ENCODE data around the gene OTOG.

Gene OTOG

GRCh38 chr11:17532784-17533183 lies 14.3 kb upstream of the OTOG start:
- Histone ChIP-seq H3K4me1 (ENCODE audit: control insufficient read depth, insufficient read depth, low read length) (no peaks in the 10 kb centered on the region), H3K36me3 (ENCODE audit: control insufficient read depth in 2 of 2, insufficient read depth in 1 of 2, low read length in 2 of 2) (no peaks in the 10 kb centered on the region), H3K27ac (ENCODE audit: extremely low read depth, low read depth, low read length) (no peak overlapping the region), H3K4me3 (ENCODE audit: low read depth, low read length) (no peak overlapping the region), H3K9me3 (ENCODE audit: control insufficient read depth, insufficient read depth, low read depth, low read length) (no peaks in the 10 kb centered on the region)
- CTCF ChIA-PET, result interaction anchor here (0.5 to 8.8 kb wide), 3 partner anchors 15 to 178 kb away, joined by 3 to 192 read pairs (median 4); partner anchors contain the start of gene KCNJ11
- POLR2A ChIA-PET, result no interaction called here
- no peak for TF ChIP-seq ZNF394 (tag by site-specific recombination; IDR thresholded peaks at IDR 0.05; ENCODE audit: borderline replicate concordance)
- no peak for TF ChIP-seq SP2 (tag by site-specific recombination; IDR thresholded peaks at IDR 0.05)

- ChIA-PET CTCF (no interaction called here), POLR2A (interaction anchor here (0.5 kb wide), 1 partner anchor 299 kb away, joined by 3 read pairs; no protein-coding TSS in a partner anchor)
- TF ChIP-seq ZNF660 (tag by site-specific recombination; IDR thresholded peaks at IDR 0.05) (no peak), ZNF518A (tag by site-specific recombination; conservative IDR thresholded peaks at IDR 0.05; ENCODE audit: low read depth) (no peak), ZNF24 (tag by site-specific recombination; IDR thresholded peaks at IDR 0.05) (no peak), ZNF549 (tag by site-specific recombination; IDR thresholded peaks at IDR 0.05) (no peak), OVOL3 (tag by site-specific recombination; IDR thresholded peaks at IDR 0.05) (no peak), ZNF239 (tag by site-specific recombination; IDR thresholded peaks at IDR 0.05) (no peak), ZNF175 (tag by site-specific recombination; IDR thresholded peaks at IDR 0.05) (no peak), SP3 (tag by site-specific recombination; IDR thresholded peaks at IDR 0.05) (no peak), ZNF169 (tag by site-specific recombination; IDR thresholded peaks at IDR 0.05) (no peak), PRDM6 (tag by site-specific recombination; IDR thresholded peaks at IDR 0.05) (no peak)
- Histone ChIP-seq H3K27ac (ENCODE audit: extremely low read depth, low read depth, low read length) (no peak overlapping the region), H3K4me3 (ENCODE audit: low read depth, low read length) (no peak overlapping the region), H3K36me3 (ENCODE audit: control insufficient read depth in 2 of 2, insufficient read depth in 1 of 2, low read length in 2 of 2) (no peaks in the 10 kb centered on the region), H3K9me3 (ENCODE audit: control insufficient read depth, insufficient read depth, low read depth, low read length) (no peaks in the 10 kb centered on the region), H3K4me1 (ENCODE audit: control insufficient read depth, insufficient read depth, low read length) (no peaks in the 10 kb centered on the region)
Observed at GRCh38 chr11:17533341-17533740, 13.7 kb upstream of the OTOG start.

GRCh38 chr11:17533778-17534415 lies 13.2 kb upstream of the OTOG start:
- no peaks in the 10 kb centered on the region for H3K9me3 ChIP-seq (ENCODE audit: control insufficient read depth, insufficient read depth, low read depth, low read length)
- no peak overlapping the region for H3K4me3 ChIP-seq (ENCODE audit: low read depth, low read length)
- H3K27ac ChIP-seq (ENCODE audit: extremely low read depth, low read depth, low read length), result no peak overlapping the region
- no peaks in the 10 kb centered on the region for H3K4me1 ChIP-seq (ENCODE audit: control insufficient read depth, insufficient read depth, low read length)
- ChIA-PET CTCF (interaction anchor here (0.6 kb wide), 1 partner anchor 41 kb away, joined by 3 read pairs; no protein-coding TSS in a partner anchor), POLR2A (interaction anchor here (0.5 kb wide), 1 partner anchor 299 kb away, joined by 3 read pairs; no protein-coding TSS in a partner anchor)
- H3K36me3 ChIP-seq (ENCODE audit: control insufficient read depth in 2 of 2, insufficient read depth in 1 of 2, low read length in 2 of 2), result no peaks in the 10 kb centered on the region
- TF ChIP-seq INSM2 (tag by site-specific recombination; IDR thresholded peaks at IDR 0.05) (0 out of 2 replicates have a peak, but pooled peaks have one; percentile 24), GLI4 (tag by site-specific recombination; IDR thresholded peaks at IDR 0.05) (no peak), ZNF521 (tag by site-specific recombination; IDR thresholded peaks at IDR 0.05) (no peak), MEIS1 (CRISPR knock-in tag; IDR thresholded peaks at IDR 0.05; ENCODE audit: borderline replicate concordance) (no peak), ZNF433 (tag by site-specific recombination; IDR thresholded peaks at IDR 0.05; ENCODE audit: low read depth) (no peak), ATF2 (tag by site-specific recombination; IDR thresholded peaks at IDR 0.05; ENCODE audit: low read depth) (peak; percentile 54), ZNF600 (tag by site-specific recombination; IDR thresholded peaks at IDR 0.05) (no peak), ZIC2 (tag by site-specific recombination; IDR thresholded peaks at IDR 0.05) (peak; percentile 31), WT1 (tag by site-specific recombination; IDR thresholded peaks at IDR 0.05) (peak; percentile 53; the same call in 1 of the 2 replicates)

Data from HEK293 (cell line).